Right atrium auricular region (tissue), 2 donors: ENCODE measurements around the gene KIF18A. TPM values are rescaled to one million over a fixed set of nuclear protein-coding genes. Genes with fewer than 3 reads are reported as not detected.

Source experiments
- DNase-seq: peaks from one replicate; pipeline ENCODE4 v3.0.0-alpha.2; 2019; ENCODE audit warnings: low spot score
- H3K27ac ChIP-seq, 2 donors: fragments of 200-600 bp; sonication (generic); 1 replicate in 1 of 2; 2 replicates in 1 of 2; pipeline ENCODE4 v1.5.1; 2016 to 2019
- H3K27me3 ChIP-seq, 2 donors: fragments of 200-600 bp; sonication (generic); one replicate each; pipeline versions ENCODE4 v1.5.1 to v1.6.0; 2017 to 2019
- H3K36me3 ChIP-seq: fragments of 200-600 bp; sonication (generic); one replicate; pipeline ENCODE4 v1.5.1; 2016
- H3K4me1 ChIP-seq, 2 donors: fragments of 200-600 bp; sonication (generic); one replicate each; pipeline versions ENCODE4 v1.5.1 to v1.6.0; 2017 to 2019
- H3K4me3 ChIP-seq, 2 donors: fragments of 200-600 bp; sonication (generic); 1 replicate in 1 of 2; 2 replicates in 1 of 2; pipeline ENCODE4 v1.5.1; 2017 to 2019; ENCODE audit warnings: mild to moderate bottlenecking in 1 of 2, moderate library complexity in 1 of 2
- H3K9me3 ChIP-seq, 2 donors: fragments of 200-600 bp; sonication (generic); one replicate each; pipeline ENCODE4 v1.5.1; 2019
- CTCF ChIP-seq, 2 donors: fragments of 200-600 bp; sonication (generic); IDR thresholded peaks; one replicate each; pipeline ENCODE4 v1.5.1; 2019; ENCODE audit warnings: antibody characterized with exemption in 2 of 2
- total RNA-seq, 2 donors: library from RNA; depleted of rRNA; stranded (reverse); fragments of >200 nt; gene quantifications; one replicate each; pipeline ENCODE4 v1.1.0, GENCODE V29; 2016

Gene KIF18A
- total RNA-seq, 2 donors from 2014 or later, result 0.43 to 0.52 TPM

DNA sequence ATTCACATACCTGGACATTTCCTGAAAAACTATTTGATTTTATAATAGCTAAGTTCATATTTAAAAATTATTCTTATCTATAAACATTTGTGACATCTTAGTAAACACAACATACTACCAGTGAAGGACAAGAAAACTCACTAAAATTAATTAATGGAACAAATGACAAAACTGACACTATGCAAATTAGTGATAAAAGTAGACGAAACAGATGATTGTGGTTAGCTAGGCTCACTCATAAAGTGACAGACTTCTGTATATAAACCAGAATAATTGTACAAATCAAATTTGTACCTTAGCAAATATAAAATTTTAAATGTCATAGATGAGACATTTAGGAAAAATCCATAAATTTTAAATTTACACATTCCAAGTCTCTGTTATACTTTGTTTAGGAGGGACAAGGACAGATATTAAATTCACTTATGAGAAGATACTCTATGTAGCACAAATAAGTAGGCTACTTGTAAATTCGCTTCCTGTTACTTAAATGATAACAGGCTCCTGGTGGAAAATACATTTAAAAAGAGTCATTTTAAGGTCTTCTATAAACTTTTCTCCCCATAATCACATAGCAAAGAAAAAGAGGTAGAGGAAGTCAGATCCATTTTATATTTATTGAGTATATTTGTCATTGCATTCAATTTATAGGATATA is 81.2 kb downstream of the KIF18A start:
- no peak for TF ChIP-seq CTCF (IDR thresholded peaks at IDR 0.05)
- DNase-seq, result no peak
- Histone ChIP-seq H3K36me3 (no peaks in the 10 kb centered on the region), H3K9me3 (no peaks in the 10 kb centered on the region), H3K4me3 (no peak overlapping the region), H3K4me1 (no peaks in the 10 kb centered on the region), H3K27me3 (no peaks in the 10 kb centered on the region), H3K27ac (no peak overlapping the region)

DNA sequence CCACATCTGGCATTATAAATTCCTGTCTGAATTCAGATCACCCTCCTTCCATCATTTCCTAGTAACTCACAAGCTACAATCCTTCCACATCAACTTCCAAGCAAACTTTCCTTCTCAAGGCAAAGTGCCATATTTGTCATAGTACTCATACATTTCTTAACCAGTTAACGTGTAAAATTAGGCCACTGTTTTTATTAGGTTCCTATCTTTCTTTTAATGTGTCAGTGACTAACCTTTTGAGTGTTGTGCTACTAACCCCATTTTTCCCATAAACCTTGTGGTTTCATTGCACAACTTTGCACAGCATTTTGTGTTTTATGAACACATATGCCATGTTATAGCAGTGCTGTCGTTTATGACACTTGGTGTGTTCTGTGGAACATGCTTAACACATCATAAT is 90.1 kb downstream of the KIF18A start:
- TF ChIP-seq CTCF (IDR thresholded peaks at IDR 0.05), result no peak
- Histone ChIP-seq H3K36me3 (no peaks in the 10 kb centered on the region), H3K9me3 (no peaks in the 10 kb centered on the region), H3K4me1 (no peaks in the 10 kb centered on the region), H3K27me3 (no peaks in the 10 kb centered on the region), H3K27ac (no peak overlapping the region), H3K4me3 (no peak overlapping the region)
- no peak for DNase-seq

DNA sequence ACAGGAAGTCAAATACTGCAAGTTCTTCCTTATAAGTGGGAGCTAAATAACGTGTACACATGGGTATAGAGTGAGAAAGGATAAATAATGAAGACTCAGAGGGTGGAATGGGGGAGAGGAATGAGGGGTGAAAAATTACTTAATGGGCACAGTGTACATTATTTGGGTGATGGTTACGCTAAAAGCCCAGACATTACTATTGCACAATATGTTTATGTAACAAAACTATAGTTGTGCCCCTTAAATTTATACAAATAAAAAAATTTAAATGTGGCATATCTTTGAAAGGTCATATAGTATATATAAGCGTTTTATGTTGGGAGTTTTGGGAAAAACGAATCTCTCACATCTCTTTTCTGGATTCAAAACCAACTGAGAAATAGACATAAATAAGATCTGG is 96.1 kb downstream of the KIF18A start:
- Histone ChIP-seq H3K4me1 (no peaks in the 10 kb centered on the region), H3K27me3 (no peaks in the 10 kb centered on the region), H3K9me3 (no peaks in the 10 kb centered on the region), H3K27ac (no peak overlapping the region), H3K4me3 (no peak overlapping the region), H3K36me3 (no peaks in the 10 kb centered on the region)
- no peak for TF ChIP-seq CTCF (IDR thresholded peaks at IDR 0.05)
- no peak for DNase-seq

- H3K9me3 ChIP-seq, result no peaks in the 10 kb centered on the region
- TF ChIP-seq CTCF (IDR thresholded peaks at IDR 0.05), result no peak
- H3K4me1 ChIP-seq, result no peaks in the 10 kb centered on the region
- no peak for DNase-seq
- H3K27me3 ChIP-seq, result no peaks in the 10 kb centered on the region
- H3K4me3 ChIP-seq, result no peak overlapping the region
- no peak overlapping the region for H3K27ac ChIP-seq
- H3K36me3 ChIP-seq, result no peaks in the 10 kb centered on the region
Observed at GRCh38 chr11:28009996-28010395, 98.0 kb downstream of the KIF18A start.

GRCh38 chr11:28009388-28009787 is 98.6 kb downstream of the KIF18A start:
- Histone ChIP-seq H3K27ac (no peak overlapping the region), H3K36me3 (no peaks in the 10 kb centered on the region), H3K4me3 (no peak overlapping the region), H3K9me3 (no peaks in the 10 kb centered on the region), H3K27me3 (no peaks in the 10 kb centered on the region), H3K4me1 (no peaks in the 10 kb centered on the region)
- no peak for DNase-seq
- no peak for TF ChIP-seq CTCF (IDR thresholded peaks at IDR 0.05)

- H3K9me3 ChIP-seq, result peaks cover 0 to 43% of the 10 kb centered on the region in 2 donors
- no peak overlapping the region for H3K4me3 ChIP-seq
- no peaks in the 10 kb centered on the region for H3K36me3 ChIP-seq
- no peaks in the 10 kb centered on the region for H3K27me3 ChIP-seq
- no peak for DNase-seq
- H3K4me1 ChIP-seq, result no peaks in the 10 kb centered on the region
- H3K27ac ChIP-seq, result no peak overlapping the region
- TF ChIP-seq CTCF (IDR thresholded peaks at IDR 0.05), result no peak
Observed at GRCh38 chr11:28003615-28004014, 104.3 kb downstream of the KIF18A start.
